GM18511 (cell line): ENCODE results near the gene ERVK3-1.

Experiments
- ATAC-seq: cut with Tn5 transposase; IDR thresholded peaks from one replicate; pipeline ENCODE4 v1.9.1; 2021; ENCODE audit warnings: mild to moderate bottlenecking, moderate library complexity; ENCODE audit not compliant: unreplicated experiment

The ERVK3-1 gene

GRCh38 chr19:58357481-58358145, 52.4 kb downstream of the ERVK3-1 start:
- no peak for ATAC-seq

GRCh38 chr19:58361900-58362271, 56.7 kb downstream of the ERVK3-1 start:
- peak; percentile 5 for ATAC-seq

GRCh38 chr19:58362272-58362994, 57.3 kb downstream of the ERVK3-1 start, which contains the start of gene ZNF497:
Gene ZNF497, minus strand, starts transcription at chr19:58362751. Its CDS starts 5,116 bp downstream, at chr19:58357635.
- ATAC-seq: peak; percentile 90

- no peak for ATAC-seq
These were observed 59.0 kb downstream of the ERVK3-1 start for GRCh38 chr19:58364146-58364545.
